BJ (cell line): ENCODE data around the gene SCN9A. TPM values are rescaled to one million over a fixed set of nuclear protein-coding genes. Genes with fewer than 3 reads are reported as not detected.

Source experiments
- CTCF ChIA-PET: fragments of 350-600 bp; formaldehyde crosslinking; extraction: SDS; loops from one replicate; lab custom pipeline; 2021; ENCODE audit warnings: antibody characterized with exemption, inconsistent platforms; lab: Yijun Ruan, JAX
- POLR2A ChIA-PET: fragments of 300-600 bp; sonication (Branson Sonifier 250); formaldehyde crosslinking; extraction: SDS; loops from one replicate; lab custom pipeline; 2021; ENCODE audit warnings: antibody characterized with exemption; lab: Charles Lee
- DNase-seq: peaks from one replicate; pipeline ENCODE4 v3.0.0-alpha.2; 2011; ENCODE audit warnings: low read depth
- H3K27me3 ChIP-seq: 2 replicates; pipeline ENCODE4 v1.6.0; 2011; ENCODE audit warnings: low read length; ENCODE audit not compliant: control insufficient read depth, insufficient read depth
- H3K36me3 ChIP-seq: 2 replicates; pipeline ENCODE4 v1.5.1; 2011; ENCODE audit warnings: low read length; ENCODE audit not compliant: control insufficient read depth, insufficient read depth
- H3K4me3 ChIP-seq: 2 replicates; pipeline ENCODE4 v1.5.1; 2011; ENCODE audit warnings: low read depth, mild to moderate bottlenecking, control low read depth, low read length
- CTCF ChIP-seq: IDR thresholded peaks from 2 replicates; pipeline ENCODE4 v1.5.1; 2011; ENCODE audit warnings: low read depth, mild to moderate bottlenecking, control low read depth, inconsistent platforms, low read length, moderate library complexity; ENCODE audit not compliant: insufficient read depth
- polyA plus RNA-seq: library from polyadenylated mRNA; depleted of rRNA; stranded (reverse); fragments of >200 nt; gene quantifications from 2 replicates; pipeline ENCODE4 v1.2.3, GENCODE V29; 2011

Gene SCN9A
- polyA plus RNA-seq, 1 experiment: 19.4 TPM

- Histone ChIP-seq H3K36me3 (no peaks in the 10 kb centered on the region), H3K4me3 (no peak overlapping the region), H3K27me3 (no peaks in the 10 kb centered on the region)
- POLR2A ChIA-PET: no interaction called here
- DNase-seq: no peak
- no peak for TF ChIP-seq CTCF
- CTCF ChIA-PET: no interaction called here
These were observed 220.2 kb downstream of the SCN9A start for GRCh38 chr2:166155589-166155988.

GRCh38 chr2:166154685-166155338, 220.9 kb downstream of the SCN9A start:
- no peak overlapping the region for H3K4me3 ChIP-seq
- ChIA-PET POLR2A (no interaction called here), CTCF (no interaction called here)
- DNase-seq: no peak
- no peaks in the 10 kb centered on the region for H3K36me3 ChIP-seq
- no peaks in the 10 kb centered on the region for H3K27me3 ChIP-seq
- TF ChIP-seq CTCF: no peak

GRCh38 chr2:166152064-166152463, 223.7 kb downstream of the SCN9A start:
- no peak overlapping the region for H3K4me3 ChIP-seq
- peaks cover 2% of the 10 kb centered on the region; the same call in 1 of the 2 replicates for H3K27me3 ChIP-seq
- POLR2A ChIA-PET: no interaction called here
- TF ChIP-seq CTCF: no peak
- DNase-seq: no peak
- CTCF ChIA-PET: interaction anchor here (0.8 kb wide), 1 partner anchor 22 kb away, joined by 4 read pairs; no protein-coding TSS in a partner anchor
- no peaks in the 10 kb centered on the region for H3K36me3 ChIP-seq

GRCh38 chr2:166148500-166149400, 227.0 kb downstream of the SCN9A start:
- POLR2A ChIA-PET: no interaction called here

More at GRCh38 chr2:166148500-166149400, 227.0 kb downstream of the SCN9A start:
- Histone ChIP-seq H3K4me3 (no peak overlapping the region), H3K27me3 (peaks cover 2% of the 10 kb centered on the region; the same call in 1 of the 2 replicates), H3K36me3 (no peaks in the 10 kb centered on the region)
- TF ChIP-seq CTCF: no peak
- no peak for DNase-seq
- CTCF ChIA-PET: interaction anchor here (1.7 kb wide), 1 partner anchor 22 kb away, joined by 5 read pairs; no protein-coding TSS in a partner anchor
